Transverse colon (tissue), 4 donors: ENCODE data around the gene GKN1. TPM values are rescaled to one million over a fixed set of nuclear protein-coding genes. Genes with fewer than 3 reads are reported as not detected.

Experiments
- DNase-seq: peaks from one replicate; pipeline ENCODE4 v3.0.0-alpha.2; 2019
- H3K27ac ChIP-seq, 4 donors: fragments of 200-600 bp; sonication (generic); 2 replicates each; pipeline ENCODE4 v1.5.1; 2016 to 2018; ENCODE audit warnings: inconsistent platforms in 4 of 4
- H3K27me3 ChIP-seq: fragments of 200-600 bp; sonication (generic); 2 replicates; pipeline ENCODE4 v1.5.1; 2017; ENCODE audit warnings: inconsistent platforms
- H3K36me3 ChIP-seq, 4 donors: fragments of 200-600 bp; sonication (generic); 2 replicates each; pipeline ENCODE4 v1.5.1; 2017 to 2019; ENCODE audit warnings: inconsistent platforms in 4 of 4
- H3K4me1 ChIP-seq, 4 donors: fragments of 200-600 bp; sonication (generic); 2 replicates each; pipeline ENCODE4 v1.5.1; 2017 to 2020; ENCODE audit warnings: inconsistent platforms in 4 of 4
- H3K4me3 ChIP-seq, 4 donors: fragments of 200-600 bp; sonication (generic); 1 replicate in 1 of 4; 2 replicates in 3 of 4; pipeline versions ENCODE4 v1.5.1 to v1.6.1; 2017 to 2019; ENCODE audit warnings: inconsistent platforms in 4 of 4
- H3K9me3 ChIP-seq, 2 donors: fragments of 200-600 bp; sonication (generic); 2 replicates each; pipeline ENCODE4 v1.5.1; 2017 to 2019; ENCODE audit warnings: inconsistent platforms in 2 of 2
- CTCF ChIP-seq, 5 experiments: fragments of 200-600 bp in 3 of 5; fragments of 450-650 bp in 2 of 5; sonication (generic) in 3 of 5; IDR thresholded peaks; 1 replicate in 2 of 5; 2 replicates in 3 of 5; pipeline ENCODE4 v1.5.1; 2016 to 2017; ENCODE audit warnings: antibody characterized with exemption in 5 of 5, inconsistent platforms in 3 of 5, mild to moderate bottlenecking in 2 of 5, moderate library complexity in 1 of 5
- EP300 ChIP-seq: sonication (generic); formaldehyde crosslinking; IDR thresholded peaks from one replicate; pipeline ENCODE4 v1.6.1; 2017; ENCODE audit warnings: antibody characterized with exemption, low read depth
- POLR2A ChIP-seq: fragments of 450-650 bp; IDR thresholded peaks from one replicate; pipeline ENCODE4 v1.6.1; 2016; ENCODE audit warnings: antibody characterized with exemption, mild to moderate bottlenecking, moderate library complexity
- POLR2AphosphoS5 ChIP-seq, 3 donors: sonication (generic); formaldehyde crosslinking; IDR thresholded peaks; one replicate each; pipeline ENCODE4 v1.6.1; 2016; ENCODE audit warnings: antibody characterized with exemption in 3 of 3
- WGBS, 2 donors: methylation state at CpG; one replicate each; pipeline ENCODE4 v1.1.5; 2018; ENCODE audit warnings: low coverage in 1 of 2; 5-methylcytosine and 5-hydroxymethylcytosine counted together
- in situ Hi-C, 4 donors: fragments of 200-750 bp; cut with MboI; loops; one replicate each; pipeline versions ENCODE4 v1.15.0 to v1.15.1; 2017; ENCODE audit warnings: low sequenced_read_pairs in 3 of 4, low pct_ligation_motif_present in 1 of 4, low pct_unique_long_range_greater_than_20kb in 1 of 4
- intact Hi-C: fragments of 100-400 bp; cut with DNase I; formaldehyde crosslinking; loops from one replicate; pipeline ENCODE4 v1.15.1; 2023; ENCODE audit warnings: low total_unique reads
- total RNA-seq, 4 donors: library from RNA; depleted of rRNA; stranded (reverse); fragments of >200 nt; gene quantifications; one replicate each; pipeline ENCODE4 v1.1.0, GENCODE V29; 2016

The GKN1 gene
- total RNA-seq, 4 donors from 2014 or later = not detected

DNA sequence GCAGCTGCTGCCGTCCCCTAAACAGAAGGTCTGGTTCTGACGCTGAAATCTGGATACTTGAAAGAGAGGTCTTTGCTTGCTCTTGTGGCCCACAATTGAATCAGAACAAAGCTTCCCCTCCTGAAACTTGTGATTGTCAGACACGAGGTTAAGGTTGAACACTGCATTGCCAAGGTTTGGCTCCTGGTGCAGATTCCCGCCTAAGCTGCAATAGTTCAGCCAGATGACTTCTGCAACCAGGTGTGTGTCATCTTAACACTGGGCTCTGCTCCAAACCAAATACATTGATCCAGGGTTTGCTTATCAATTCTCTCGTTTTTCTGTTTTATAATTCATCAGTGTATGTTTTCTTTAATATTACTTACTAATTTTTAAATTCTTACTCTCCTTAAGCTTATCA lies 14.6 kb downstream of the GKN1 start:
- no peaks in the 10 kb centered on the region for H3K36me3 ChIP-seq
- H3K4me3 ChIP-seq = no peak overlapping the region
- no peak overlapping the region for H3K27ac ChIP-seq
- no peaks in the 10 kb centered on the region for H3K27me3 ChIP-seq
- no peaks in the 10 kb centered on the region for H3K9me3 ChIP-seq
- intact Hi-C loops = no loop called here
- WGBS, 2 donors = 22 to 36% methylated on average over 2 to 5 of the region's 5 CpGs
- in situ Hi-C loops = no loop called here
- TF ChIP-seq EP300 (no peak), POLR2A (no peak), CTCF (IDR thresholded peaks at IDR 0.05) (no peak), POLR2AphosphoS5 (IDR thresholded peaks at IDR 0.05) (no peak)
- no peaks in the 10 kb centered on the region for H3K4me1 ChIP-seq
- no peak for DNase-seq

DNA sequence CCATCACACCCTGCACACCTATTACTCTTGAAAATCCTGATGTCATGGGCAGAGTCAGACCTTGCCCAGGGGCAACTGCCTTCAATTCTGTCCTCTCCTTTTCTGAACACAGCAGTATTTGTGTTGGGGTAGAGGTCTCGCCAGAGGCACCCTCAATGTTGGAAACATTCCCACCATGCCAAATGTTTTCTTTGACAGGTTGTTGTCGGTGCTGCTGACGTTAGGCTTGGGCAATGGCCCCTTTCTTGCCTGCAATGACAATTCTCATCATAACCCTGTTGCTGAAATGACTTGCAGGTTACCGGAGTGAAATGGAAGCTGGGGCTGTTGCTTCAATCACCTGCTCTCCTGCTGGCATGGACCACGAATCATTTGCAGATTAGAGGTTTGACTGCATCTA lies 17.9 kb downstream of the GKN1 start:
- no peak for TF ChIP-seq POLR2A
- TF ChIP-seq POLR2AphosphoS5 (IDR thresholded peaks at IDR 0.05) = no peak
- no peak for TF ChIP-seq CTCF (IDR thresholded peaks at IDR 0.05)
- TF ChIP-seq EP300 = no peak
- H3K27ac ChIP-seq = no peak overlapping the region

GRCh38 chr2:68992933-68993332 lies 18.5 kb downstream of the GKN1 start:
- no peak for TF ChIP-seq EP300
- no peak for TF ChIP-seq POLR2A
- no peak for TF ChIP-seq POLR2AphosphoS5 (IDR thresholded peaks at IDR 0.05)
- TF ChIP-seq CTCF (IDR thresholded peaks at IDR 0.05) = no peak
- intact Hi-C loops = loop anchor here (5.0 kb wide), 1 partner anchor 1864 kb away; no protein-coding TSS in a partner anchor
- Histone ChIP-seq H3K27me3 (no peaks in the 10 kb centered on the region), H3K27ac (no peak overlapping the region), H3K4me1 (no peaks in the 10 kb centered on the region), H3K4me3 (no peak overlapping the region), H3K36me3 (no peaks in the 10 kb centered on the region), H3K9me3 (no peaks in the 10 kb centered on the region)
- no peak for DNase-seq
- in situ Hi-C loops = no loop called here
- WGBS, 2 donors = 58% methylated on average over 3 of the region's 3 CpGs; no CpG with 5 or more reads in 1 of the 2 donors

More for the DNA sequence above, 17.9 kb downstream of the GKN1 start:
- no peak for DNase-seq
- Histone ChIP-seq H3K4me3 (no peak overlapping the region), H3K36me3 (no peaks in the 10 kb centered on the region), H3K9me3 (no peaks in the 10 kb centered on the region), H3K27me3 (no peaks in the 10 kb centered on the region), H3K4me1 (no peaks in the 10 kb centered on the region)
- WGBS, 2 donors = 82 to 94% methylated on average over 4 to 5 of the region's 5 CpGs
- intact Hi-C loops (loop anchor here (5.0 kb wide), 1 partner anchor 1865 kb away; no protein-coding TSS in a partner anchor), in situ Hi-C loops (no loop called here)

DNA sequence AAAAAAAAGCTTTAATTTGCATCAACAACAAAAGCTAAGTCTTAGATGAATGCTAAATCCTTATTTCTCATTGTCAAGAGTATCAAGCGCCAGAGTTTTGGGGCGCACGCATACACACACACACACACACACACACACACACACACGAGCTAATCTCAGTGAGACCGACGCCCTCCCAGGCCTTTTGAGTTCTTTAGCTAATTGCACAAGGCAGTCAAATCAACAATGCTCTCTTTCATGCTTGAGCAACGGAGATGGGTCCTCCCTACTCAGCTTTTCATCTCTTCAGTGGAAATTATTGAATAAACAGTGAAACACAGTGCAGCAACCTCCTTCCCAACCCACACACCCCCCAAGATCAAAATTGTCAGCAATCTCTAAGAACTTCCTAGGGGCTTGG lies 19.2 kb downstream of the GKN1 start:
- no peaks in the 10 kb centered on the region for H3K36me3 ChIP-seq
- TF ChIP-seq CTCF (IDR thresholded peaks at IDR 0.05) (no peak), POLR2AphosphoS5 (IDR thresholded peaks at IDR 0.05) (no peak), EP300 (no peak), POLR2A (no peak)
- H3K4me1 ChIP-seq = no peaks in the 10 kb centered on the region
- in situ Hi-C loops (no loop called here), intact Hi-C loops (loop anchor here (5.0 kb wide), 1 partner anchor 1864 kb away; no protein-coding TSS in a partner anchor)
- no peaks in the 10 kb centered on the region for H3K27me3 ChIP-seq
- 67 to 75% methylated on average over 7 of the region's 7 CpGs for WGBS, 2 donors
- no peak overlapping the region for H3K27ac ChIP-seq
- no peak for DNase-seq
- no peaks in the 10 kb centered on the region for H3K9me3 ChIP-seq
- H3K4me3 ChIP-seq = no peak overlapping the region
